K562 (cell line): ENCODE data around the gene STX1B. TPM values are rescaled to one million over a fixed set of nuclear protein-coding genes. Genes with fewer than 3 reads are reported as not detected.

Experiments used
- ATAC-seq: fragments of 200-7000 bp; cut with Tn5 transposase; 3 replicates; pipeline ENCODE4 v1.9.1; 2020; ENCODE audit warnings: moderate library complexity
- BruUV-seq: library from RNA; stranded (reverse); fragments of 400-500 nt; replicated peaks from 2 replicates; lab custom pipeline; 2021; lab: Mats Ljungman, UMichigan
- CTCF ChIA-PET: fragments of 300-600 bp; formaldehyde crosslinking; extraction: SDS; loops from one replicate; lab custom pipeline; 2021; ENCODE audit warnings: low intra/inter-chr PET ratio; lab: Yijun Ruan, JAX
- POLR2A ChIA-PET: fragments of 300-600, 350-650 bp; sonication (Branson Sonifier 250); formaldehyde crosslinking; extraction: SDS; loops from one replicate; lab custom pipeline; 2021; ENCODE audit warnings: antibody characterized with exemption, inconsistent platforms; lab: Yijun Ruan, JAX
- DNase-seq, 4 experiments: peaks; one replicate each; pipeline versions ENCODE4 v3.0.0 to v3.0.0-alpha.2; 2011 to 2018; ENCODE audit warnings: low spot score in 3 of 4, mixed read lengths in 3 of 4; ENCODE audit errors: extremely low read depth in 1 of 4
- FAIRE-seq: peaks from 2 replicates; lab custom pipeline; 2011; peaks lifted over from hg19 to GRCh38; lab: Jason Lieb, UNC
- H2AFZ ChIP-seq: 2 replicates; pipeline ENCODE4 v1.6.0; 2011; ENCODE audit warnings: low read depth, low read length, control low read depth, inconsistent platforms
- H3K27ac ChIP-seq: fragments of 200-600 bp; 3 replicates; pipeline ENCODE4 v1.8.0; 2011; ENCODE audit warnings: low read depth, mild to moderate bottlenecking, control low read depth, inconsistent platforms, low read length, moderate library complexity, mixed read lengths; ENCODE audit errors: extremely low read depth
- H3K27me3 ChIP-seq, 2 experiments: fragments of 300-600 bp in 1 of 2; 2 replicates in 1 of 2; 3 replicates in 1 of 2; pipeline versions ENCODE4 v1.6.0 to v1.8.0; 2011; ENCODE audit warnings: inconsistent platforms in 2 of 2, low read length in 2 of 2, mild to moderate bottlenecking in 1 of 2, mixed read lengths in 1 of 2, moderate library complexity in 1 of 2; ENCODE audit not compliant: control insufficient read depth in 2 of 2, insufficient read depth in 2 of 2
- H3K36me3 ChIP-seq: fragments of 300-600 bp; 3 replicates; pipeline ENCODE4 v1.8.0; 2011; ENCODE audit warnings: mild to moderate bottlenecking, low read length, inconsistent platforms; ENCODE audit not compliant: control insufficient read depth, insufficient read depth
- H3K4me1 ChIP-seq, 2 experiments: fragments of 200-600 bp in 1 of 2; replicated peaks in 1 of 2; 2 replicates in 1 of 2; 3 replicates in 1 of 2; pipeline versions ENCODE4 v1.5.1 to v1.8.0; 2011; ENCODE audit warnings: inconsistent platforms in 2 of 2, low read length in 2 of 2, mild to moderate bottlenecking in 1 of 2, mixed read lengths in 1 of 2, moderate library complexity in 1 of 2; ENCODE audit not compliant: control insufficient read depth in 2 of 2, insufficient read depth in 2 of 2
- H3K4me2 ChIP-seq: 2 replicates; pipeline ENCODE4 v1.6.1; 2011; ENCODE audit warnings: low read length, control low read depth, inconsistent platforms, mixed read lengths; ENCODE audit not compliant: insufficient read depth
- H3K4me3 ChIP-seq: fragments of 200-600 bp; sonication (generic), shearing (Covaris generic); 2 replicates; pipeline ENCODE4 v1.5.1; 2016; ENCODE audit warnings: control low read depth, inconsistent platforms
- H3K79me2 ChIP-seq: fragments of 200-600 bp; 3 replicates; pipeline ENCODE4 v1.8.0; 2011; ENCODE audit warnings: low read length, inconsistent platforms; ENCODE audit not compliant: control insufficient read depth, insufficient read depth
- H3K9ac ChIP-seq, 2 experiments: 2 replicates each; pipeline versions ENCODE4 v1.6.0 to v1.6.1; 2011; ENCODE audit warnings: low read depth in 2 of 2, low read length in 2 of 2, control low read depth in 1 of 2, inconsistent platforms in 1 of 2, mild to moderate bottlenecking in 1 of 2, mixed read lengths in 1 of 2; ENCODE audit not compliant: insufficient read depth in 1 of 2
- H3K9me1 ChIP-seq: one replicate; pipeline ENCODE4 v1.6.0; 2011; ENCODE audit warnings: inconsistent platforms, mild to moderate bottlenecking, low read length, moderate library complexity; ENCODE audit not compliant: control insufficient read depth, insufficient read depth
- H3K9me3 ChIP-seq: replicated peaks from 2 replicates; pipeline ENCODE4 v1.5.1; 2011; ENCODE audit warnings: low read depth, low read length, inconsistent platforms; ENCODE audit not compliant: control insufficient read depth, insufficient read depth
- H4K20me1 ChIP-seq: replicated peaks from 2 replicates; pipeline ENCODE4 v1.6.1; 2011; ENCODE audit warnings: low read length, inconsistent platforms, mixed read lengths; ENCODE audit not compliant: control insufficient read depth, insufficient read depth
- BCLAF1 ChIP-seq, 2 experiments: fragments of 450-650 bp in 1 of 2; IDR thresholded peaks; 2 replicates each; pipeline ENCODE4 v1.6.1; 2011 to 2017; ENCODE audit warnings: low read depth in 2 of 2, antibody characterized with exemption in 1 of 2, borderline replicate concordance in 1 of 2, low read length in 1 of 2, mild to moderate bottlenecking in 1 of 2, mixed read lengths in 1 of 2; ENCODE audit not compliant: control insufficient read depth in 1 of 2
- GTF2B ChIP-seq: IDR thresholded peaks from 2 replicates; pipeline ENCODE4 v1.6.1; 2011; ENCODE audit not compliant: insufficient read length; ENCODE audit errors: extremely low read depth
- POLR2A ChIP-seq: fragments of 450-650 bp; conservative IDR thresholded peaks from 2 replicates; pipeline ENCODE4 v1.6.1; 2016
- SUPT5H ChIP-seq: fragments of 450-650 bp; IDR thresholded peaks from 2 replicates; pipeline ENCODE4 v1.6.1; 2016
- TBL1XR1 ChIP-seq, 2 experiments: IDR thresholded peaks; 2 replicates each; pipeline ENCODE4 v1.6.1; 2012; ENCODE audit warnings: improper control_type of control experiment in 2 of 2, low read length in 2 of 2, mild to moderate bottlenecking in 1 of 2
- YY1 ChIP-seq, 3 experiments: IDR thresholded peaks; 2 replicates each; pipeline ENCODE4 v1.6.1; 2011; ENCODE audit warnings: low read length in 2 of 3, mild to moderate bottlenecking in 2 of 3, moderate library complexity in 2 of 3, borderline replicate concordance in 1 of 3, control low read depth in 1 of 3, low read depth in 1 of 3; ENCODE audit not compliant: insufficient read depth in 3 of 3, insufficient replicate concordance in 2 of 3, control insufficient read depth in 1 of 3, insufficient read length in 1 of 3; ENCODE audit errors: extremely low read depth in 1 of 3
- ZC3H8 ChIP-seq: fragments of 450-650 bp; IDR thresholded peaks from 2 replicates; pipeline ENCODE4 v1.6.1; 2017
- ZNF512 ChIP-seq: IDR thresholded peaks from 2 replicates; pipeline ENCODE4 v1.6.1; 2016; ENCODE audit warnings: missing genetic modification characterization, missing compliant biosample characterization
- WGBS: fragments of 100-300 bp; shearing (Covaris generic); methylation state at CpG from one replicate; pipeline ENCODE4 v1.1.6; 2016; ENCODE audit warnings: low coverage, mixed read lengths; ENCODE audit not compliant: insufficient coverage; ENCODE audit errors: missing lambda C conversion rate; 5-methylcytosine and 5-hydroxymethylcytosine counted together
- in situ Hi-C: fragments of 300-500 bp; cut with MboI; formaldehyde crosslinking; loops from 4 replicates; pipeline ENCODE4 v1.15.0; 2018; ENCODE audit warnings: inconsistent platforms, mixed read lengths
- intact Hi-C: fragments of 100-400 bp; cut with micrococcal nuclease; formaldehyde crosslinking; loops from 2 replicates; pipeline ENCODE4 v1.14.2; 2022
- polyA plus RNA-seq, 8 experiments: library from polyadenylated mRNA; depleted of rRNA in 4 of 8; stranded (reverse) in 5 of 8; unstranded in 3 of 8; fragments of >200 nt; fragmentation: Nextera tagmentation in 2 of 8; fragmentation: Illumina TruSeq in 1 of 8; extraction: Ambion mirVana in 2 of 8; extraction: Trizol in 1 of 8; gene quantifications; 2 replicates each; pipeline versions ENCODE4 v1.2.1 to v1.2.3, GENCODE V29; 2011 to 2014; ENCODE audit warnings: inconsistent platforms in 1 of 8, missing spikeins in 1 of 8
- total RNA-seq, 7 experiments: library from RNA; depleted of rRNA in 6 of 7; stranded (reverse); fragments of >200 nt in 6 of 7; fragmentation: Illumina TruSeq in 2 of 7; extraction: Trizol in 2 of 7; gene quantifications; 2 replicates each; pipeline versions ENCODE4 v1.2.1 to v1.2.3, GENCODE V29; 2011 to 2021; ENCODE audit warnings: low replicate concordance in 1 of 7

STX1B gene
- total and polyA plus RNA-seq, 9 of the 15 experiments (the other 6 are each of a cell fraction or from before 2014, with no cell fraction given), result 0.07 to 2.5 (median 0.86) TPM

- WGBS, result 53% methylated on average over 3 of the region's 3 CpGs
Measured at GRCh38 chr16:30951750-30952149, 58.7 kb downstream of the STX1B start.

More at GRCh38 chr16:30951750-30952149, 58.7 kb downstream of the STX1B start:
- DNase-seq (no peak), ATAC-seq (no peak), FAIRE-seq (no peak)
- in situ Hi-C loops (loop anchor here (10.0 to 25.0 kb wide), 2 partner anchors 743 to 911 kb away; partner anchors contain the start of gene ZNF267), intact Hi-C loops (loop anchor here (2.0 to 10.0 kb wide), 3 partner anchors 17 to 503 kb away; partner anchors contain the start of genes ARMC5 and VKORC1)
- ChIA-PET CTCF (no interaction called here), POLR2A (interaction anchor here (0.6 to 3.8 kb wide), 3 partner anchors 11 to 241 kb away, joined by 3 to 11 read pairs (median 3); no protein-coding TSS in a partner anchor)
- Histone ChIP-seq H3K79me2 (peaks cover 36% of the 10 kb centered on the region), H3K9me3 (no peaks in the 10 kb centered on the region), H3K27ac (no peak overlapping the region), H3K4me2 (no peak overlapping the region), H3K9me1 (peaks cover 8% of the 10 kb centered on the region), H4K20me1 (no peaks in the 10 kb centered on the region), H3K4me3 (no peak overlapping the region), H2AFZ (no peak overlapping the region), H3K9ac (no peak overlapping the region), H3K27me3 (no peaks in the 10 kb centered on the region), H3K36me3 (peaks cover 26% of the 10 kb centered on the region; the same call in 2 of the 3 replicates), H3K4me1 (peaks cover 35 to 64% of the 10 kb centered on the region in 2 experiments)
- no TSS peak for BruUV-seq
- TF ChIP-seq POLR2A, result 0 out of 2 replicates have a peak, but pooled peaks have one; percentile 21
- no peak for TF ChIP-seq GTF2B
- no peak for TF ChIP-seq ZC3H8
- no peak for TF ChIP-seq BCLAF1 (IDR thresholded peaks at IDR 0.05; ENCODE audit: borderline replicate concordance in 1 of 2, control insufficient read depth in 1 of 2, low read depth in 2 of 2, low read length in 1 of 2)
- TF ChIP-seq YY1 (IDR thresholded peaks at IDR 0.05; ENCODE audit: borderline replicate concordance in 1 of 3, control insufficient read depth in 1 of 3, extremely low read depth in 1 of 3, insufficient read depth in 3 of 3, insufficient read length in 1 of 3, insufficient replicate concordance in 2 of 3, low read depth in 1 of 3, low read length in 2 of 3), result peak in 1 of 3 experiments; percentile 29
- TF ChIP-seq TBL1XR1 (IDR thresholded peaks at IDR 0.05; ENCODE audit: low read length in 2 of 2), result no peak
- TF ChIP-seq ZNF512 (tag), result 0 out of 2 replicates have a peak, but pooled peaks have one; percentile 24
- peak; percentile 46; the same call in 1 of the 2 replicates for TF ChIP-seq SUPT5H
